Measurements from ENCODE around the gene OBP2A.

- no peak for TF ChIP-seq POLR2A (IDR thresholded peaks at IDR 0.05)
- TF ChIP-seq CTCF (IDR thresholded peaks at IDR 0.05), result no peak
These were observed 45.8 kb downstream of the OBP2A start for GRCh38 chr9:135591506-135592330.
